Tibial artery (tissue), 4 donors: ENCODE results near the gene ASCL2.
A peak's percentile ranks its signal among the peaks of the same experiment; 100 is the strongest.

ENCODE experiments used
- DNase-seq, 2 donors: peaks; one replicate each; pipeline ENCODE4 v3.0.0-alpha.2; 2019
- H3K27ac ChIP-seq, 2 donors: fragments of 200-600 bp; sonication (generic) in 1 of 2; 1 replicate in 1 of 2; 2 replicates in 1 of 2; pipeline ENCODE4 v1.5.1; 2018 to 2019; ENCODE audit warnings: mild to moderate bottlenecking in 1 of 2
- H3K27me3 ChIP-seq, 2 donors: fragments of 200-600 bp; sonication (generic) in 1 of 2; one replicate each; pipeline versions ENCODE4 v1.5.1 to v1.6.0; 2016 to 2019
- H3K36me3 ChIP-seq, 3 donors: fragments of 200-600 bp; sonication (generic) in 2 of 3; one replicate each; pipeline ENCODE4 v1.5.1; 2016 to 2019; ENCODE audit warnings: mild to moderate bottlenecking in 2 of 3
- H3K4me1 ChIP-seq, 4 donors: fragments of 200-600 bp; sonication (generic) in 2 of 4; 1 replicate in 3 of 4; 2 replicates in 1 of 4; pipeline ENCODE4 v1.5.1; 2016 to 2019
- H3K4me3 ChIP-seq, 2 donors: fragments of 200-600 bp; sonication (generic) in 1 of 2; 1 replicate in 1 of 2; 2 replicates in 1 of 2; pipeline ENCODE4 v1.5.1; 2018 to 2019; ENCODE audit warnings: mild to moderate bottlenecking in 2 of 2
- H3K9me3 ChIP-seq, 3 donors: fragments of 200-600 bp; sonication (generic) in 1 of 3; one replicate each; pipeline ENCODE4 v1.5.1; 2016 to 2019
- CTCF ChIP-seq, 2 experiments: fragments of 200-600 bp in 1 of 2; fragments of 450-650 bp in 1 of 2; IDR thresholded peaks; one replicate each; pipeline ENCODE4 v1.5.1; 2017 to 2019; ENCODE audit warnings: antibody characterized with exemption in 2 of 2, mild to moderate bottlenecking in 1 of 2, moderate library complexity in 1 of 2
- intact Hi-C: fragments of 100-400 bp; cut with DNase I; formaldehyde crosslinking; loops from one replicate; pipeline ENCODE4 v1.15.0; 2023; ENCODE audit warnings: low total_unique reads

ASCL2 gene

DNA sequence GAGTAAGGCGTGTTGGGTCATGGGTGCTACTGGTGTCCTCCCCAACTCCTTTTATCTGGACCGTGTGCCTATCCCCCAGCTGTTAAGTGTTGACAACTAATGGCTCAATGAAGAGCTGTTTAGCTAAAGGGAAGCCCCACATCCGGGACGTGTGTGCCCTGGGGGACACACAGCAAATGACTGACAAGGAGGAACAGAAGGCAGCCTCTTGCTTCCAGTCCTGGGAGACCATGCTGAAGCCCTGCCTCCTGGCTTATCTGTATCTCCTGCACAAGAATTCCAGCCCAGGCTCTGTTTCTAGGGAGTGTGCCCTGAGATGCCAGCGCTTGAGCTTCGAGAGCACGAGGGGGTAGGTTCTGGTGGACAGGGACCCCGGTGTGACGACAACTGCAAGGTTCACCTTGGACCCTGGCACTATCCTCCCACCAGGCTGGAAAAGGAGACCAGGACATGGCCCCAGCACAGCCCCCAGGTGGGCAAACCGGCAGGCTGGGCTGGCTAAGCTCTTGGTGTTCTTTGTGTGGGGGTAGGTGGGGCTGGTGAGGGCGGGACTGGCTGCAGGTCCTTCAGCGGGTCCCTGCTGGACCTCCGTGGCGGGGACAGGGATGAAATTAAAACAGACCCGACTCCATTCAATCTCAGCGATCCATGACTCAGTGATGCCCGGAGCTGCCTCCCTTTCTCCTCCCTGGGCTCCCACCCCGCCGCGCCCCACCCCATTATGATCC is 21.0 kb downstream of the ASCL2 start:
- Histone ChIP-seq H3K27me3 (peaks cover 0 to 27% of the 10 kb centered on the region in 2 donors), H3K4me3 (no peak overlapping the region), H3K36me3 (no peaks in the 10 kb centered on the region), H3K27ac (no peak overlapping the region), H3K9me3 (no peaks in the 10 kb centered on the region), H3K4me1 (no peaks in the 10 kb centered on the region)
- peak in 1 of 2 donors; percentile 63 for DNase-seq
- TF ChIP-seq CTCF (IDR thresholded peaks at IDR 0.05), result no peak
- intact Hi-C loops, result no loop called here

- Histone ChIP-seq H3K36me3 (no peaks in the 10 kb centered on the region), H3K9me3 (no peaks in the 10 kb centered on the region), H3K27me3 (peaks cover 0 to 27% of the 10 kb centered on the region in 2 donors), H3K27ac (no peak overlapping the region), H3K4me3 (no peak overlapping the region), H3K4me1 (no peaks in the 10 kb centered on the region)
- no peak for TF ChIP-seq CTCF (IDR thresholded peaks at IDR 0.05)
- DNase-seq, result peak in 1 of 2 donors; percentile 45
- intact Hi-C loops, result no loop called here
These were observed 21.6 kb downstream of the ASCL2 start for GRCh38 chr11:2248762-2249161.

DNA sequence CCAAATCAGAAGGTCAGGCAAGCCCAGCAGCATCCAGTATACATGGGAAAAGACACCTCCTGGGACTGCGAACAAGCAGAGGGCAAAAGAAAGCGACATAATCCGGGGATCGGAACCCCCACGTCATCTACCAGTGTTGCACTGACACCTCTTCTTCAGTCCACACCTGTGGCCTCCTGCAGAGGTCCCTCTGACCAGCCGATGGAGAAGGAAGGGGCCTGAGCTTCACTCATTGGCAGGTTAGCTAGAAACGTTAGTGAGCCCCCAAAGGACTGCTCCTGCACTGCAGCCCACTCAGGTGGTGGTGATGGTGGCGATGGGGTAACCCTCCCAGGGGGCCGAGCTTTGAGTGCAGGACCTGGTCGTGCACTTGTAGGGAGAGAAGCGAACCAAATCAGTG is 22.1 kb downstream of the ASCL2 start:
- no peak overlapping the region for H3K27ac ChIP-seq
- H3K27me3 ChIP-seq, result peaks cover 0 to 27% of the 10 kb centered on the region in 2 donors
- H3K4me1 ChIP-seq, result no peaks in the 10 kb centered on the region
- no peak for DNase-seq
- intact Hi-C loops, result no loop called here
- no peaks in the 10 kb centered on the region for H3K9me3 ChIP-seq
- no peak overlapping the region for H3K4me3 ChIP-seq
- no peak for TF ChIP-seq CTCF (IDR thresholded peaks at IDR 0.05)
- no peaks in the 10 kb centered on the region for H3K36me3 ChIP-seq

DNA sequence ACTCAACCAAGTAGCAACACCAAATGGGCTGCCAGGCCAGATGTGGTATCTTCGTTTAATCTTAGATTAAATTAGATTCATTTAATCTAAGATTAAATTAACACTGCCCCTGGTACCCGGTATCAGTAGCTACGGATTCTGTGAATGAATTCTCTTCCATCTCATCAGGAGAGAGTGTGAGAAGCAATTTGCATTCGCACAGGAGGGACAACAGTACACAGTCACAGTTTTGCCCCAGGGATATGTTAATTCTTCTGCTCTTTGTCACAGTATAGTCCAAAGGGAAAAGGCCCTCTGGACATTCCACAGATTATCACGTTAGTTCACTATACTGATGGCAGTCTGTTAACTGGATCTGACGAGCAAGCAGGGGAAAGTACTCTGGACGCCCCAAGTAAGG is 22.9 kb downstream of the ASCL2 start:
- no peaks in the 10 kb centered on the region for H3K36me3 ChIP-seq
- no peaks in the 10 kb centered on the region for H3K9me3 ChIP-seq
- no peak overlapping the region for H3K4me3 ChIP-seq
- H3K4me1 ChIP-seq, result no peaks in the 10 kb centered on the region
- no peak overlapping the region for H3K27ac ChIP-seq
- TF ChIP-seq CTCF (IDR thresholded peaks at IDR 0.05), result no peak
- intact Hi-C loops, result no loop called here
- DNase-seq, result no peak
- peaks cover 0 to 27% of the 10 kb centered on the region in 2 donors for H3K27me3 ChIP-seq

DNA sequence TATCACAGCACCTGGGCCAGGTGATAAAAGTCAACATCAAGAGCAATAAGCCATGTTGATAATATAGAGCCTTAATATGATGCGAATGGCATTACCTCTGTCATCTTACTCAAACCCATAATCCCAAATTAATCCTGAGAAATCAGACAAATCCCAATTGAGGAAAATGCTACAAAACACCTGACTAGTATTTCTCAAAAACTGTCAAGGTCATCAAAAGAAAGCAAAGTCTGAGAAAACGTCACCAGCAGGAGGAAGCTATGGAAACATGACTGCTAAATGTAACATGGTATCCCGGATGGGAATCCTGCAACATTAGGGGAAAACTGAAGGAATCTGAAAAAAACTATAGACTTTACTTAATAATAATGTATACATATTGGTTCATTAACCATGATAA is 29.6 kb downstream of the ASCL2 start:
- Histone ChIP-seq H3K4me1 (no peaks in the 10 kb centered on the region), H3K4me3 (no peak overlapping the region), H3K27ac (no peak overlapping the region), H3K9me3 (peaks cover 0 to 3% (median 0%) of the 10 kb centered on the region in 3 donors), H3K36me3 (no peaks in the 10 kb centered on the region), H3K27me3 (peaks cover 0 to 8% of the 10 kb centered on the region in 2 donors)
- no peak for TF ChIP-seq CTCF (IDR thresholded peaks at IDR 0.05)
- no peak for DNase-seq
- intact Hi-C loops, result no loop called here
